ENCODE measurements around the gene KATNB1.
A peak's percentile ranks its signal among the peaks of the same experiment; 100 is the strongest.
"Not testable (repeated sequence)": the region's sequence is repeated elsewhere in the genome, so short reads cannot be mapped to it uniquely, and the experiment has no call there.

Gene KATNB1

DNA sequence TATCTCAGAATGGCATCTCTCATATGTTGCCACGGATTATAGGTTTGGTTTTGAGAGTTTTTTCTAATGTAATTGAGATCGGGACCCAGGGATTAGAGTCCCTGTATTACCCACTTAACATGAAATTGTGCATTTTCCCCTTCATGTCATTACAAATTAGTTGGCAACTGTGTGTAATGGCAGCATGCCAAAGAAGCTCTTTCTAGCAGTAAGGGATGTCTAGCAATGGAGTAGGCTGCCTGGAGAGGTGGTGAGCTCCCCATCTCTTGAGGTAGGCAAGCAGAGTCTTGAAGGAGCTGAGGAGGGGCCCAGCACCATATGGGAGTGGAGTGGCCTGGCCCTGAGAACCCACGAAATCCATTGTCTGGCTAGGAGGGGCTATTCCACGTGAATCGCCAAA is 10.0 kb upstream of the KATNB1 start:
- DNase-seq (ENCODE audit: low read depth): no peak

GRCh38 chr16:57725976-57726375 is 9.6 kb upstream of the KATNB1 start:
- DNase-seq (ENCODE audit: low read depth): no peak

GRCh38 chr16:57726433-57726947 is 9.1 kb upstream of the KATNB1 start:
- DNase-seq (ENCODE audit: low read depth): no peak

GRCh38 chr16:57727610-57728009 is 8.0 kb upstream of the KATNB1 start:
- DNase-seq (ENCODE audit: low read depth): no peak

GRCh38 chr16:57728336-57729181 is 7.0 kb upstream of the KATNB1 start:
- no peak for DNase-seq (ENCODE audit: low read depth)

- no peak for DNase-seq (ENCODE audit: low read depth)
Measured at GRCh38 chr16:57729182-57729484, 6.4 kb upstream of the KATNB1 start.

DNA sequence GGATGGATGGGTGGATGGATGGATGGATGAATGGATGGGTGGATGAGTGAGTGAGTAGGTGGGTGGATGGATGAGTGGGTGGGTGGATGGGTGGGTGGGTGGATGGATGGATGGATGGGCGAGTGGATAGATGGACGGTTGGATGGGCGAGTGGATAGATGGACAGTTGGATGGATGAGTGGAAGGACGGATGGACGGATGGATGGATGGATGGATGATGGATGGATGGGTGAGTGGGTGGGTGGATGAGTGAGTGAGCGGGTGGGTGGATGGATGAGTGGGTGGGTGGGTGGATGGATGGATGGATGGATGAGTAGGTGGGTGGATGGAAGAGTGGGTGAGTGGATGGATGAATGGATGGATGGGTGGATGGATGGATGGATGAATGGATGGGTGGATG is 5.7 kb upstream of the KATNB1 start:
- DNase-seq (ENCODE audit: low read depth): not testable (repeated sequence)

DNA sequence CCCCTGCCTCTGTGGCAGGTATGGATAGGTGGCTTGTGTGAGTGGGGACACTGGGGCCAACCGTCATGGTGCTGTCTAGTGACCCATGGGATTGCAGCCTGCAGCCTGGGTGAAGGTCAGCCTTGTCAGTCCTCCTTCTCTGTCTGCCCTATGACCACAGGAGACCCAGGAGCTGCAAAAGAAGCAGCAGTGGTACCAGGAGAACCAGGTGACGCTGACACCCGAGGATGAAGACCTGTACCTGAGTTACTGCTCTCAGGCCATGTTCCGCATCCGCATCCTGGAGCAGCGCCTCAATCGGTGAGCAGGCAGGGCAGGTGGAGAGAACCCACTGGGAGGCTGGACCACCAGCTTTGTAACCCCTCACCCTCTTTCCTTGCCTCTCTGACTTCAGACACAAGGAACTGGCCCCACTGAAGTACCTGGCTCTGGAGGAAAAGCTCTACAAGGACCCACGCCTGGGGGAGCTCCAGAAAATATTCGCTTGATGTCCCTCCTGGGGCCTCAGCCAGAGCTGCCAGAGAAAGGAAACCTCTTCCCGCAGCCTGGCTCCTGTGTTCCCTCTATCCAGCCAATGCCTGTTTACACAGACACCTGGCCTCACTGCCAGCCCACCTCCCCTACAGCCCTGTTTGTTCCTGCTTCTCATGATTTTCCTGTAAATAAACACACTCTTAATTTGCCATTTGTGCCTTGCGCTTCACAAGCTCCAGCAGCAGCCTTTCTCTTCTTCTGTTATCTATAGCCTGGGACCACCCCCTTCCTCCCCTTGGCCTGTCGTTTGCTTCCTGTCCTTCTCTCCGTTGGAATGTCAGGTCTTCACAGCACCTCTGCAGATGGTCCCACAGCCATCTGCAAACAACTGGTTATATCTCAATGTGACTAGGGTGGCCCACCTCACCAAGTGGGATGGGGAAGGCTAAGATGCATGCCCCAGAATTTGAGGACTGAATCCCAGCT is 4.5 kb upstream of the KATNB1 start:
- DNase-seq (ENCODE audit: low read depth): no peak

GRCh38 chr16:57732037-57732436 is 3.5 kb upstream of the KATNB1 start:
- no peak for DNase-seq (ENCODE audit: low read depth)

DNA sequence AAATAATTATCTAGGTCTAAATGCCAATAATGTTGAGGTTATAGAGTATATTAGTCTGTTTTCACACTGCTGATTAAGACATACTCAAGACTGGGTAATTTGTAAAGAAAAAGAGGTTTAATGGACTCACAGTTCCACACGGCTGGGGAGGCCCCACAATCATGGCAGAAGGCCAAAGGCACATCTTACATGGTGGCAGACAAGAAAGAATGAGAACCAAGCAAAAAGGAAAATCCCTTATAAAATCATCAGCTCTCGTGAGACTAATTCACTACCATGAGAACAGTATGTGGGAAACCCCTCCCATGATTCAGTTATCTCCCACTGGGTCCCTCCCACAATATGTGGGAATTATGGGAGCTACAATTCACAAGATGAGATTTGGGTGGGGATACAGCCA is 2.9 kb upstream of the KATNB1 start:
- no peak for DNase-seq (ENCODE audit: low read depth)

- DNase-seq (ENCODE audit: low read depth): no peak
Measured at GRCh38 chr16:57734308-57734924, 1.2 kb upstream of the KATNB1 start.

- peak; percentile 98 for DNase-seq (ENCODE audit: low read depth)
Measured at GRCh38 chr16:57734925-57735754, 430 bp upstream of the KATNB1 start.

- no peak for DNase-seq (ENCODE audit: low read depth)
Measured at GRCh38 chr16:57736419-57737351, 1.1 kb downstream of the KATNB1 start.

DNA sequence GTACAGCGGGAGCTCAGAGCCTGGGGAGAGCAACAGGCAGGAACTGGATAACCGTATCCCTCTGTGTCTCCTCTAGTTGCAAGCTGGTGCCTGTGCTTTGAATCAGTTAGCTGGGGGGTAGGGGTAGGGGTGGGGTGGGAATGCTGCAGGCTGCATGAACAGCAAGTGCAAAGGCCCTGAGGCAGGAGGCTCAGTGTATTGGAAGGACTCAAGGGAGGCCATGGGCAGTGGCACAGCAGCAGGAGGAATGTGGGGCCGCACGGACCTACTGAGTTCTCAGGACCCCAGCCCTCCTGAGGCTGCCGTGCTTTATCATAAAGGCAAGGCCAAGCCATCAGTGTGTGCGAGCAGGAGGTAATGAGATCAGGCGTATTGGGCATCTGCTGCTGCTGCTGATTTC is 3.3 kb downstream of the KATNB1 start:
- no peak for DNase-seq (ENCODE audit: low read depth)

DNA sequence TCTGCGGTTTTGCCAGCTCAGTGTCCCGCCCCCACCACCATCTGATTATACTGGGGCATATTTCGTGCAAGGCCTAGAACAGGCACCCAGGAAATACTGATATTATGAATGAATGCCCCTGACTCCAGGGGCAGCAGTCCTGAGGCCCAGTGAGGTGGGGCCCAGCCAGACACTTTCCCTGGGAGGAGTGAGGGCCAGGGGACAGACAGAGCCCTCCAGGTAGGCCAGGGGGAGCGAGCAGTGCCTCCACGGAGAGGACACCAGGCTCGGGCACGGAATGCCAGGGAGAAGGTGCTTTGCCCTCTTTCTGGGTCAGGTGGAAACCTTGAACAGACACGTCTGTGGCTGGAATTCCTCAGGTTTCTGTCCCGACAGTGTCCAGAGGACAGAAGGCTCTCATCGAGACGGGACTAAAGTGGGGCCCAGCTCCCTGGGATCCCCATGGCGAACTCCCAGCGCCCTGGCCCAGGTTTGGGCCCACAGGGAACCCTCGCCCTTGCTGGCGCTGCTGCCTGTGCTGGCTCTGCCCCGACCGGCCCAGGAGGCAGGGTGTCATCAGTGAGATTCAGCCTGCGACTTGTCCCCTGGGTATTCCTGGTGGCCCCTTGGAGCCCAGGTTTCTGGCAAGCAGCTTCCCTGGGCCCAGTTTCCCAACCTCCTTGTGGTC is 4.3 kb downstream of the KATNB1 start:
- no peak for DNase-seq (ENCODE audit: low read depth)

- DNase-seq (ENCODE audit: low read depth): no peak
Measured at GRCh38 chr16:57740423-57741071, 5.0 kb downstream of the KATNB1 start.

- no peak for DNase-seq (ENCODE audit: low read depth)
Measured at GRCh38 chr16:57741660-57742191, 6.2 kb downstream of the KATNB1 start.

GRCh38 chr16:57742543-57742942 is 7.0 kb downstream of the KATNB1 start:
- DNase-seq (ENCODE audit: low read depth): no peak

DNA sequence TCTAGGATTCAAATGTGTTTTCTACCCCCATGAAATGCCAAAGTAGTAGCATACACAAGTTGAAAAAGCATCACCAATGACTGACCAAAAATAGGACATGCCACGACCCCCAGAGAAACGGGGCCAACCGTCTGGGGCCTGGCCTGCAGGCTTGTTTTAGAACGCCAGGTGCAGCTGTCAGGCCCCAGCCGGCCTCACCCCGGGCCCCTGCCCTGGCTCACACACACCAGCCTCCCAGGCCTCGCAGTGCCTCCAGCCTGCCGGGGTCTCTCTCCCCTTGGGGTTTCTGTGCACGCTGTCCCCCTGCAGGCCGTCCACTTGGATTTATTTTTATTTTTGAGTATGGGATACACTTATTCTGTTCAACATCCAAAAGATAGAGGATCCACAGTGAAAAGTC is 7.9 kb downstream of the KATNB1 start:
- DNase-seq (ENCODE audit: low read depth): no peak

Data from activated gamma-delta T cell treated with anti-CD3 and anti-CD28 coated beads, Interleukin-2, amount 50 U/mL, for 16 hours (primary cell).